Activated CD4-positive, alpha-beta T cell treated with anti-CD3 and anti-CD28 coated beads, Interleukin-10, Interleukin-2, amounts not matched to agents 100 ng/mL and 50 ng/mL, durations not matched to agents 16 hours and 8 hours (primary cell): ENCODE measurements around the gene CDH7.

Experiments used
- DNase-seq: peaks from one replicate; pipeline ENCODE4 v3.0.0-alpha.2; 2020

The CDH7 gene

DNA sequence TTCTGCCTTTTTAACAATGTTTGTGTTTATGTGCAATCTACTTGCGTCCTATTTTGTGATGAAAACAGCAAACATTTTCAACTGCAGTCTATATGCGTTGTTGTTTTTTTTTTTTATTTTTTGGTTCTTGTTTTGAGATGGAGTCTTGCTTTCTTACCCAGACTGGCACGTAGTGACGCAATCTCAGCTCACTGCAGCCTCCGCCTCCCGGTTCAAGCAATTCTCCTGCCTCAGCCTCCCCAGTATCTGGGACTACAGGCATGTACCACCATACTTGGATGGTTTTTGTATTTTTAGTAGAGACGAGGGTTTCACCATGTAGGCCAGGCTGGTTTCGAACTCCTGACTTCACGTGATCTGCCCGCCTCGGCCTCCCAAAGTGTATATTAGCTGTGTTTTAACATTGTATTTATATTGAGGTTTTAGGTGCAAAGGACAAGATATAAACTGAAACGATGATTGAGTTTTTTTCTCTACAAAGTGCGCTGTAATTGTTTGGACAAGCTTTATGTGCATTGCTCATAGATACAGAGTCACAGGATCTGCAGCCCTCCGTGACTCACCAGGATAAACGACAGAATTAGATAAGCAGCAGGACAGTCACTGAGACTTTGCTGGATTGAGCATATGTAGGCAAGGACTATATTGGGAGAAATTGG lies 17.4 kb downstream of the CDH7 start:
- DNase-seq, result no peak

DNA sequence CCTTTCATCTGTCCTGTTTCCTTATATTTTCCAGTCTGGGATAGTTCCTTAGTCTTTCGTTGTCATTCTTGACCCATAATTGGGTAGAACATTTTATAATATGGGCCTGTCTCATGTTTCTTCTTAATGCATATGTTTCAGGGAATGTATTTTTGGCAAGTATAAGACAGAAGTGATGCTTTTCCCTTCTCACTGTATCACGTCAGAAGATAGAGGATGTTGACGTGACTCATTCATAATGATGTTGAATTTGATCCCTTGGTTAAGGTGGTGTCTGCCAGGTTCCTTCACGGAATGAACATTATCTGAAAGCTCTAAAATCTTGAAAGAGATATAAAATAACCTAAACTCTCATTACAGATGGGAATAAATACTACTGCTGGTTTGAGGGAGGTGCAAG lies 18.8 kb downstream of the CDH7 start:
- no peak for DNase-seq

DNA sequence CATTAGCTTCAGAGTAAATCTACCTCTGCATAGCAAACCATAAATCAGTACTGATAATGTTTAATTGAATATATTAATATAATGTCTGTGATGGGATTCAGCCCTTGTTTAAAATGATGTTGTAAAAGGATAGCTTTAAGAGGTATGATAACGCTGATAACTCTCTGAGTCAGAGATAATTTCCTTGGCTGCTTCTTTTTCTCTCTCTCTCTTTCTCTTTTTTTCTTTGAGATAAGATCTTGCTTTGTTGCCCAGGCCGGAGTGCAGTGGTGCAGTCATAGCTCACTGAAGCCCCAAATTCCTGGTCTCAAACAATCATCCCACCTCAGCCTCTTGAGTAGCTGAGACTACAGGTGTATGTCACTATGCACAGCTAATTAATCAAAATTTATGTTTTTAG lies 35.7 kb downstream of the CDH7 start:
- no peak for DNase-seq

DNA sequence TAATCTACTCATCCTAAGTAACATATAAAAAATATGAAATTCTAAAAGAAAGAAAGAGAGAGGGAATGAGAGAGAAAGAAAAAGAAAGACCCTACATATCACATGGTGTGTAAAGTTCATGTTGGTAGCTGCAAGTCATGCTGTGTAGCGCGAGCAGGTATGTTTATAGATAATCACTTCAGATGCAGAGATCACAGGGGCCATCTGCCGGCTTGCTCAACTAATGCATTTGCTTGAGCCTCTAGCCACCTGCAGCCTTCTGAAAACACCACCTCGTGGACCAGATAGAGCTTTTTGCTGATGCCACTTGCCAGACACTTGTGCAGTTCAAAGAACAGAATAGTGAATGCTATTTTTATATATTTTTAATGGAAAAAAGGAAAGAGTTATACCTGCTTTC lies 37.6 kb downstream of the CDH7 start:
- DNase-seq, result no peak

DNA sequence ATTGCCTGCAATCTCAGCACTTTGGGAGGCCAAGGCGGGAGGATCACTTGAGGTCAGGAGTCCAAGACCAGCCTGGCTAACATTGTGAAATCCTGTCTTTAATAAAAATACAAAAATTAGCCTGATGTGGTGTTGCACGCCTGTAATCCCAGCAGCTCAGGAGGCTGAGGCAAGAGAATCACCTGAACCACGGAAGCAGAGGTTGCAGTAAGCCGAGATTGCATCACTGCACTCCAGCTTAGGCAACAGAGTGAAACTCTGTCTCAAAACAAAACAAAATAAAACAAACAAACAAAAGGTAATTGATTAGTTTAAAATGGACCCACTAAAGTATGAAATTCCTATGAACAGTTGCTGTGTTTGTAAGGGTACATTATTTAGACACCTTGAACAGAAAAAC lies 39.8 kb downstream of the CDH7 start:
- no peak for DNase-seq

DNA sequence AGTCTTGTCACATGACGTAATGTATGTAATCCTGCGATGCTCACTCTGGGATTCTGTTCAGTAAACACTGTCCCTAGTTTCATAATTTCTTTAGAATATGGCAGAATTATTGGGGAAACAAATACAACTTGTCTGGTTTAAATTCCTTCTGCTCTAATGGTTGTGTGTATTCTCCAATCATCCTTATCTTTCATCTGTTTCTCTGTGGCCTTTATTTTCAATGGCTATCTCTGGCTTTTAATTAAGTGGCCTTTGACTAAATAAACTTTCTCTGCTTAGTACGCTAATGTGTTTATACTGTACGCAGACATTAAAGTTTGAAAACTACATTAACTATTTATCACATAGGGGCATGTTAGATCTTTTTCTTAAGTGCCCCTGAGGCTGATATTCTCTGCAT lies 40.9 kb downstream of the CDH7 start:
- no peak for DNase-seq

DNA sequence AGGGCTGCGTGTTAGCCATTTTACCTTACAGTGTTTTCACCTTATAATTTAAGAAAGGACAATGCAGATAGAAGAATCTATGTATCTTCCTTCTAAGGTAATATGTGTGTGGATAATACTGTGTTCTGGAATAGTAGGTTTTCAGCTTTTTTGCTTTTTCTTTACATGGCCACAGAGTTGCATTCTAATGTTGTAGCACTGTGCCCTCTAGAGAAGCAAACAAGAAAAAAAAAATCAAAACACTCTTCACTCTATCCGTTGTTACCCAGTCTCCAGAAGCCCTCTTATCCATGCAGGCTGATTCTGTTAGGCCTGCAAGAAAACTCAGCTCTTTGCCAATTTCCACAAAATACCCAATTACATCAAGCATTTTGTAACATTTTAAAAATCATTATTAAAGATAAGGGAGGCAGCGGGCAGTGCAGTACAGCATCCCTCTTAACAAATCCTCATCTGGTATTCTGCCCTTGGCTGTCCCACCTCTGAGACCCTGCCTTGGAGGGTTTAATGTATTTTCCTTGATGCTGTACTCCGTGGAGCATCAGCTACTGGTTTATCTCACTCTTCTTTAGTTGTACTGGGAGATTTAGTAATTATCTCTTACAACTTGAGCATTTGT lies 41.8 kb downstream of the CDH7 start:
- no peak for DNase-seq

DNA sequence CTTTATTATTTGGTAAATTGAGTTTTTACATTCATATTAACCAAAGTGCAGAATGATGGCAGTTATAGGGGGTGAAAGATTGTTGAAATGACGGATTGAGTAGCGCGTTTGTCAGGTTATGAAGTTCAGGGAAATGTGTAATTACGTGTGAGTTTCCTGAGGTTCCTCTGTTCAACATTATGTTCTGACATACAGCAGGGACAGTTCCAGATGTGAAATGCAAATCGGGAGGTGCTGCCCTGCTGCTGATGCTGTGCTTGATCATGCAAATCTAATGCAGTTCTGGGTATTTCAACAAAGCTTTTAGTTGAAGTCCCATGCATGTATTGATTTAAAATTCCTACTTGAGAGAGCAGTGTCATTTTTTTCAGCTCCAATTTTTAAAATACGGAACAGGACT lies 57.9 kb downstream of the CDH7 start:
- DNase-seq, result no peak

DNA sequence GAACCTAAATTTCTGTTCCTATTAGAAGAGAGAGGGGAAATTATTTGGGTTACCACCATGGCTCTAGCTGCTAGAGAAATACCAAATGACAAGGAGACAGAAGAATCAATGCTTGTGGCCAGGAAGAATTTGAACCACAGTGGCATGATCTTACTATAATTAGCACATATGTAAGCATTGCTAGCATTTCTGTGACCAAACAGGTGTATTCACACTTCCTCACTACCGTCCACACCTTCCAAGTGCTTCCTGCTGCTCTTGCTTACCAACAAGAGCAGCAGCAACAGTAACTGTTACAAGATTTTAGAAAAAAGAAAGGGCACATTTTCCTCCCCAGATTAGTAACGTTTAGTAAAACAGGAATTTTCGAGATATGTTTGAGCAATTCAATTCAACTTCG lies 60.5 kb downstream of the CDH7 start:
- no peak for DNase-seq

DNA sequence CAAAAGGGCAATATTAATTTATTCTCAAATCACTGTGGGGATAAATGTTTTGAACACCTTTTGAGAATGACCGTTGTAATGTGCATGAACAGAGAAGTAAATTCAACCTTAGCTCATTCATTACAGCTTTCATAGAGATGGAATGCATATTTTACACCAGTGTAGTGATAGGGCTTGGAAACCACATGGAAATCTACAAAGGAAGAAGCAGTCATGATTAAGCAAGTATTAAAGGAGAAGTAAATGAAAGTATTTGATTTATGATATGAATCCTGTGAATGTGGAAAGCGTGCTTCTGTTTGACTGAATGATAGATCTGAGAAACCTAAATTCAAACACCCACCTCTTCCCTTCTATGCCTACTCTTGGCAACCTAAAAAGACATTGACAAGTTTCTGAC lies 64.7 kb downstream of the CDH7 start:
- DNase-seq, result no peak

DNA sequence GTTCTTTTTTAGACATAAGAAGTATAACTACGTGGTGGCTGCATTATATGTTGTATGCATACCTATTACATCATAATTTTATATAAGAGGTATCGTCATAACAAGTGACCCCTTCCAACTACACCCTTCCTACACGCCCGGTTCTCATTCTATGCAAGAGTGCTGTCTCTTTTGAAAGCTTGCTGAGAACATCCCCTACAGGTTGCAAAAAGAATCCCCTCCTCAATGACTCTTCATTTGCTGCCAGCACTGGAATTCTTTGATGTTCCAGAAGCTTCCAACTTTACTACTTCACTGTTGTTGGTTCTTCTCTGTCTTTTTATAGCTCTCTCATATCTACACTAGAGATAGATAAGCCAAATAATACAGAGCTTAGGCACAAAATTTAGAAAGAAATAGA lies 66.4 kb downstream of the CDH7 start:
- DNase-seq, result no peak

DNA sequence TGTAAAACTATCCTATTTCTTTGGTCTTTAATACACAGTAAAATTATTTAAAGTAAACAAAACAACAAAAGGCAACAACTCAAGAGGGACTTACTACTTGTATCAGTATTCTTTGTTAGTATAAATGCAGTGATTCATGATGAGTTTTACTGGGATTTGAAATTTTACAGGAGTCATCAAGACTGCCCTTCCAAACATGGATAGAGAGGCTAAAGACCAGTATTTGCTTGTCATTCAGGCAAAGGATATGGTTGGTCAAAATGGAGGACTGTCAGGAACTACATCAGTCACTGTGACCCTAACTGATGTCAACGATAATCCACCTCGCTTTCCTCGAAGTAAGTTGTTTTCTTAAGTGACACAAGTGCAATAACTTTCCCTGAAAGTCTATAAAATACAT lies 71.1 kb downstream of the CDH7 start:
- no peak for DNase-seq

DNA sequence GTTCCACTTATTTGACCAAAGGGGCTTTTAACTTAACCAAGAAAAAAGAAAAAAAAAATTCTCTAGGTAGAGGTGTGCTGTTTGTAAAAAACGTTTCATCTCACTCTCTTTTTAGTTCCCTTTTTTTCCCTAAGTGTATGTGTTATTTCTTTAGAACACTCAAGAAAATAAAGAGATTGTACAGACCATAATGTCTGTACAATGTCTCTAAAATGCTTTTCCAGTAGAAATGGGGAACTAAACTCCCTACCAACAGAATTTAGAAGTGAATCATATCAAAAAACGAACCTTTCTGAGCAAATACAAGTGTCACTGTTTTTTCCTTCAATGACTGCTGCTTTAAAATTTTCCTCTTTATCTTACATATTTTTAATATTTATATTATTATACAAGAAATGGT lies 72.0 kb downstream of the CDH7 start:
- no peak for DNase-seq

DNA sequence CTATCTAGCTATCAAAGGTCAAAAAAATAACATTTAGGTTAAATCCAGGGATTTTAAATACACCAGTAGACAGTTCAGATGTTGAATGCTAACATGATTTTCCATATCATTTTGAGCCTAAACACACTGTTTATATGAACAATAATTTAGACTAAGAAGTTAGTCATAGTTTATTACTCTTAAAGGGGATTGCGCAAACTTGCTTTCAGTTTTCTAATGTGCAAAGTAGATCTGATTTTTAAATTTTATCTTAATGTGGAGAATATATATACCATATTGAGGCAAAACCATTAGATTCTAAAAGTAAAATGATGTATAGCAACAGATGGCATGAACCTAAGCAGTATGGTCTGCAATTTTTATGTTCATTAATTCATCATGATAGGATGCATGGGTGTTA lies 76.6 kb downstream of the CDH7 start:
- DNase-seq, result no peak

DNA sequence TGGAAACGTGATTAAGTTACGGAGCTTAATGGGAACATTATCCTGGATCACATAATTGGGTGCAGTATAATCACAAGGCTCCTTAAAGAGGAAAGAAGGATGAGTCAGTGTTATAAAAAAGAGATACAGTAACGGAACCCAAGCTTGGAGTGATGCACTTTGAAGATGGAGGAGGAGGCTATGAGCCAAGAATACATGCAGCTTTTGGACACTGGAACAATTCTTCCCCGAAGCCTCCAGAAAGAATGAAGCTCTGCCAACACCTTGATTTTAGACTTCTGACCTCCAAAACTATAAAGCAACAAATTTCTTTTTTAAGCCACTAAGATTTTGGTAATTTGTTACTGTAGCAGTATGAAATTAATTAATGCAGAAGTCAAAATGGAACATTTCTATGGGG lies 85.1 kb downstream of the CDH7 start:
- DNase-seq, result no peak

DNA sequence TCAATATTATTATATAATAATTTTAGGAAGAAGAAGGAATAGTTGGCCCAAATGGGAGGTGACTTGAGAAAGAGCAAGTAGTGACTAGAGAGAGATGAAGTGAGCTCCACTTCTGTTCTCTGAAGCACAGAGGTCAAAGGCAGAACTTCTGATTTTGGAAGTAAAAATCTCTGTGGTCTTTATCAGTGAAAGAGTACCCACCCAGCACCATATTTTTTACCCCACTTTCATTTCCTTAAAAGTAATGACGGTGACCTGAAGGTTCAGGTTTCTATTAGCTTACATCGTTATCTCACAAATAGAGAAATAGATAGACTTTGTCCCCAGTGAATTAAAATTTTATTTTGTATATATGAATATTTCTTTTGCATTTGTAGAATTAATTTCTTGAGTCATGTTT lies 95.3 kb downstream of the CDH7 start:
- DNase-seq, result no peak

DNA sequence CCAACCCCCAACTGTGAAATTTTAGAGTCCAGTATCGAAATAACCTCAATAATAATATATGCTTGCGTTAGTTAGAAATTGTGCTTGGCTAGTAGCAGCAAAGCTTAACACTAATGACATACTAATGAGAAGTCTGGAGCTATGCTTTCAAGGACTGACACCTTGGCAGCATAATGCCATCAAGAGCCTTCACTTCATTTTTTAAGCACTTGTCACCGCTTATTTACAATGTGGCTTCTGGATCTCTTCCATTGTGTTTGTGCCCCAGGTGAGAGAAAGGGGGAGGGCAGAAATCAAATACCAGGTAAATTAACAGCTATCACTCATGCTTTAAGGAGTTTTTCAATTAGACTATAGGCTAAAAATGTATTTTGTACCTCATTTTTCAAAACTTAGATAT lies 101.5 kb downstream of the CDH7 start:
- DNase-seq, result no peak

DNA sequence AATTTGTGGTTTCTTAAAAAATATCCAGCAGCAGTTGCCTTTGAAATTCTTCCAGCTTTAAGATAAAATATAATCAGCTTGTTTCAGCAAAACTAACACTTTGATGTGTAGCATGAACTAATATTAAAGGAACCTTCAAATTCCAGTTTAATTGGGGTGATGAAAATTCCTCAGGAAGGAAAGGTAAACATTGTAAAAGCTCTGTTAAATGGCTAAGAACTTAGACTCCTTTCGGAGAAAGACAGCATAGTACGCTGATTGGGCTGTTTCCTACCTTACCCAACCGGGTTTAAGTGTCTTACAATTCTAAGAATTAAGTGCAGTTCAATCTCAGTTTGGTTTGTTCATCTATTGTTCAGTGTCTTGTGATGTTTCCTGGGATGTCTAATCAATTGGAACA lies 108.3 kb downstream of the CDH7 start:
- no peak for DNase-seq

DNA sequence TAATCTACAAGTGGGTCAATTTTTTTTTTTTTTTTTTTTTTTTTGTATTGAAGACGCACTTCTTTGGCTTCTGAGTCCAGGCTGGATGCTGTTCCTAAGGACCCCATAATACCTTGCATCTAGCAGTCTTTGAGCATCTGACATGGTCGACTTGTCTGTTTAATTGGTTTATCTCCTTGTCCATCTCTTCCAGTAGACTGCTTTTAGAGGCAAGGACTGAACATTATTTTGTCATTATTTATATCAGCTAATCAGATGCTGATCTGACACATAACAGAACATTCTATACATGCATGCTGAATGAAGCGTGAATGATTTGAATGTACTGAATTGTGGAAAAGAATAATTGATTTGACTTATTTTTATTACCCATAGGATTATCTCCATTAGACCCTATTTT lies 118.7 kb downstream of the CDH7 start:
- DNase-seq, result no peak

DNA sequence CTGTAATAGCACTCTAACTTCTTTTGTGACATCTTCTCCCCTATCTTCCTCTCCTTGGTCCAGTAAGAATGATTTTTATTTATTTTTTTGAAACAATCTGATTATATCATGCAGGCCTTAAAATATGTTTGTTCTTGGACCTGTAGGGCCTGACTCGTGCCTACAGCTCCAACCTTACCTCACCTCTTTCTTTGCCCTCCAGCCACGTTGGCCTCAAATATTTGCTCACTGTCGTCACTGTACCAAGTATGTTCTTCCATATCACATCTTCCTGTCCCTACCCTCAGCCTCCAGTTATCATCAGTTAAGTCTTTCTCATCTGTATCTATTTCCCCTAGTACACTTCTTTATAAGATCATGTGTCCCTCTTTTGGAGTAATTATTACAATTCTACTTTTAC lies 125.5 kb downstream of the CDH7 start:
- no peak for DNase-seq

DNA sequence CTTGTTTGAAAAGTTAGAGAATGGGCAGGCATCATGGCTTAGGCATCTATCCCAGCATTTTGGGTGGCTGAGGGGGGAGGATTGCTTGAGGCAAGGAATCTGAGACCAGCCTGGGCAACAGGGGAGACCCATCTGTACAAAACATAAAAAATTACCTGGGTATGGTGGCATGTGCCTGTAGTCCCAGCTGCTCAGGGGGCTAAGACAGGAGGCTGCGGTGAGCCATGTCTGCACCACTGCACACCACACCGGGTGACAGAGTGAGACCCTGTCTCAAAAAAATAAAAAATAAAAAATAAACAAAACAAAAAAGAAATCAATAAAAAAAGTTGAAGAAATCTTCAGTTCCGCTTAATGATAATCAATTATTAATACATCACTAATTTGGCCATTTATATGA lies 146.5 kb downstream of the CDH7 start:
- no peak for DNase-seq

DNA sequence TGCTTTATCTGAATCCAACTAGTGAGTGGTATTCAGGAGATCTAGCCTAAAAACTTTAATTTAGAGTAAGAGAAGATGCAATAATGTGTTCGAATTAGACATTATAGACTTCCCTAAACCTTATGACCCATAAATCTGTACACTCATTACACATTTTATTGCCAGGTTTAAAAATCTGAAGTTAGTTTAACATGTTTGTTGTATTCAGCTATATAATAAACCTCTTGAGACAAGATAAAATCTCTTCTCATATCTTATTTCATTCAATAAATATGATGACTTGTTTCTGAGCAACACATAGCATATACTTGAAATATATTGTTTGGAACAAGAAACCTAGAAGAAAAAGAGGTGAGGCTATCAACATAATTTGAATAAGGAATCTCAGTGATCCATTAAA lies 150.7 kb downstream of the CDH7 start:
- DNase-seq, result no peak

DNA sequence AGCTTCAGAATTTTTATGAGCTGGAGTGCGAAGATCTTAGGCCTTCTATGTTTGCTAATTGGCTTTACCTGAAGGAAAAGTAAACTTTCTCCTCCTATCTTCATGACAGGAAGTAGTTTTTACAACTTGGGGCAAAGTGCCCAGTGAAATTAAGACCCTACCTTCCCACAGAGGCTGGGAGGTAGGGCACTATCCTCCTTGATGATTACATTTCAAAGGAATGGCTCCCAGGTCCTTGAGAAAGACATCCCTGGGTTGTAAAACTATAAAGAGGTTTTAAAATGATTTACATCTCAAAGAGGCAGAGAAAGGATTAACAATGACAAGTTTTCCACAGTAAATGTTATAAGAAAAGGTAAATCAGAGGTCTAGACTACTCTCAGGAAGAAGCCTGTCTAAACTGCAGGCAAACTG lies 155.8 kb downstream of the CDH7 start:
- no peak for DNase-seq

DNA sequence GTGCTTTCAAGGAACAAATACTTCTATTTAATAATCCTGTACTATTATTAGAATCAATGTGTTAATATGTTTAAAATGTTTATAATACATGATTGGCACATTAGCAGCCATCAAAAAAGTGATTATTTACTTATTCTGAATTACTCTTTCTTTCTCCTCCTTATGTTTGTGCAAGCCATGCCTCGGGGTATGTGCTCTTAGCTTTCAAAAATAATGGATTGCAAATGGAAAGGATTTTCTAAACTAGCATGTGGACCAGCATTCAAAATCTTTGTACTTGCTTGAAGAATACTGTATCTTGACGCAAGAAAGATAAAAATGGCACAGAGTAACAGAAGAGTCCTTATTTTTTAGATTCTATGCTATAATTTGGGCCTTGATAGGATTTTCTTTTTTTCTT lies 156.5 kb downstream of the CDH7 start:
- DNase-seq, result no peak

DNA sequence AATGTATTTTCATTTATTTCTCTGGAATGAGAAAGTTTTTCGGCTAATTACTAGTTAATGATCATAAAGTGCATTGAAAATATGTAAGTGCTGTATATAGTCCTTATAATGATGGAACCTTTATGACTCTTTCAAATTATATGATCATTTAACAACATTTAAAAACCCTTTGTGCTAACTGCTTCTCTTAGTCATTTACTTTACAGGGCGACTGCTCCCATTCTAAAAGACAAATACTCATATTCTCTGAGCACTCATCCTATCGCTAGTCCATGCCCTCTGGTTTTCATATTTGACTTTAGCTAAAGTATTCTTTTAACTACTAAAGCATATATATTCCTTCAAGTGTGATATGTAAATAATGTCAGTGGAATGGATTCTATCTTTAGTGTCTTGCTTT lies 168.2 kb downstream of the CDH7 start:
- no peak for DNase-seq

DNA sequence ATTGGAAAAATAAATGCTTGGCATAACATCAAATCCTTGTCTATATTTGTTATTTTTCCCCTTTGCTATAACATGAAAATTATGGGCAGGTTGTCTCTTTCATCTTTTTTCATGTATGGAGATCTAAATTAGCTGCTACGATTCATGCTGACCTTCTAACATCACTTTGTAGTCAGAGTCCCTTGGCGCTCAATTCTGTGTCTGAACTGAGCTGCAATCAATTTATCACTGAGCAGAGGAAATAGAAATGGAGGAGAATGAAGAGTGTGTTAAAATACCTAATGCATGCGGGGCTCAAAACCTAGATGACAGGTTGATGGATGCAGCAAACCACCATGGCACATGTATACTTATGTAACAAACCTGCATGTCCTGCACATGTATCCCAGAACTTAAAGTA lies 168.9 kb downstream of the CDH7 start:
- DNase-seq, result no peak
